Measurements from ENCODE around the gene STAT4.

The STAT4 gene, protein sequence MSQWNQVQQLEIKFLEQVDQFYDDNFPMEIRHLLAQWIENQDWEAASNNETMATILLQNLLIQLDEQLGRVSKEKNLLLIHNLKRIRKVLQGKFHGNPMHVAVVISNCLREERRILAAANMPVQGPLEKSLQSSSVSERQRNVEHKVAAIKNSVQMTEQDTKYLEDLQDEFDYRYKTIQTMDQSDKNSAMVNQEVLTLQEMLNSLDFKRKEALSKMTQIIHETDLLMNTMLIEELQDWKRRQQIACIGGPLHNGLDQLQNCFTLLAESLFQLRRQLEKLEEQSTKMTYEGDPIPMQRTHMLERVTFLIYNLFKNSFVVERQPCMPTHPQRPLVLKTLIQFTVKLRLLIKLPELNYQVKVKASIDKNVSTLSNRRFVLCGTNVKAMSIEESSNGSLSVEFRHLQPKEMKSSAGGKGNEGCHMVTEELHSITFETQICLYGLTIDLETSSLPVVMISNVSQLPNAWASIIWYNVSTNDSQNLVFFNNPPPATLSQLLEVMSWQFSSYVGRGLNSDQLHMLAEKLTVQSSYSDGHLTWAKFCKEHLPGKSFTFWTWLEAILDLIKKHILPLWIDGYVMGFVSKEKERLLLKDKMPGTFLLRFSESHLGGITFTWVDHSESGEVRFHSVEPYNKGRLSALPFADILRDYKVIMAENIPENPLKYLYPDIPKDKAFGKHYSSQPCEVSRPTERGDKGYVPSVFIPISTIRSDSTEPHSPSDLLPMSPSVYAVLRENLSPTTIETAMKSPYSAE
- 222 to 252 reads per million in 2 donors for total RNA-seq

DNA sequence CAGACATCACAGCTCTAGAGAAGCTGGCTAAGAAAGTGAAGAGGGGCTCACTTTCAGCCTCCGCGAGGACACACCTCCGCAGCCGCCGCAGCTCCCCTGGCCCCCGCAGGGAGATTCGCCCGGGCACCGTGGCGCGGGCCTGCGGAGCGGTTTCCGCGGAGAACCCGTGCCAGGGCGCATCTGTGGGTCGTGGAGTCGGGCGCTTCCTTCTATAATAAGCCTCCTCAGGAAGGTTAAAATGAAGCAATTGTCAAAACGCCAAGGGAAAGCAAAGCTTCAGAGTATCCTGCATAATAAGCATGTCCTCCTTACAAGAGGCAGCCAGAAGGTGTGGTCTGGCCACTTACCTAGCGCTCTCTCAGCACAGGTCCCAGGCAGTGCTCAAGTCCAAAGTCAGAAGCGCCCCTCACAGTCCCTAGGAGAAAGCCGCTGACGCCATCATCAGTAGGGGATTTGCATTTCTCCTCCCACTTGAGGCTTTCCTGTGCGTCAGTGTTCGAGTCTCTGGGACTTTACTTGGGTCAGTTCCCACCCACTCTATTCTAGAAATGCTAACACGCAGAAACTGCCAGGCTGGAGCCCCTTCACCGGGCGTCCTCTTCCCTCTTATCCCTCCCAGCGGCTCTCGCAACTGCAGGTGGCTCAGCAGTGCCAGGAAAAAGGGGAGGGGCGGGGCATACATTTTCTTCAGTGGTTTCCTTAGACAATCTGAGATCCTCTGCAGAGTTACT is at the start of gene STAT4:
Gene STAT4, minus strand, starts transcription at position 395 of the 731 bp plus-strand sequence. CDS start 2,791 bp downstream, outside the sequence.
- peak; percentile 75 for DNase-seq

DNA sequence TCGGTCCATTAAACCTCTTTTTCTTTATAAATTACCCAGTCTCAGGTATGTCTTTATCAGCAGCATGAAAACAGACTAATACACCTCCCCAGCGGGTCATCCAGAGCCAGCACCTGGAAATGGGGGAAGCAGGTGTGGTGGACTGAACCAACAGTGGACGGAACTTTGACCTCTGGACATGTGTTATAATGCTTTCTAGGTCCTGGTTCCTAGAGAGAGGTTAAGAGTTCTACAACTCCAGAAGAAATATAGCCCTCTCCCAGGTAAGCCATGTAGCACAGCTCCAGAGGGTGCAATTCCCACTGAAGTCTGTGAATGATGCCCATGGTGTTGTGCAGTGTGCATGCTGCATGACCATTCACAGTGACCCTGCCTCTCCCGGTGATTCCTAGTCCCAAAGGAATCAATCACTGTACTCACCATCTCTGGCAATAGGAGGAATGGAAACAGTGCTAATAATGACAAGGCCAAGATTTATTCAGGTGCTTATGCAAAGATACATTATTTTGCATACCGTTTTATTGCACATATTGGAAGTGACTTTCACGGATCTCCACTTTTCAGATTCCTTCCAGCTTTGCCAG is 49.2 kb upstream of the STAT4 start:
- no peak for DNase-seq

DNA sequence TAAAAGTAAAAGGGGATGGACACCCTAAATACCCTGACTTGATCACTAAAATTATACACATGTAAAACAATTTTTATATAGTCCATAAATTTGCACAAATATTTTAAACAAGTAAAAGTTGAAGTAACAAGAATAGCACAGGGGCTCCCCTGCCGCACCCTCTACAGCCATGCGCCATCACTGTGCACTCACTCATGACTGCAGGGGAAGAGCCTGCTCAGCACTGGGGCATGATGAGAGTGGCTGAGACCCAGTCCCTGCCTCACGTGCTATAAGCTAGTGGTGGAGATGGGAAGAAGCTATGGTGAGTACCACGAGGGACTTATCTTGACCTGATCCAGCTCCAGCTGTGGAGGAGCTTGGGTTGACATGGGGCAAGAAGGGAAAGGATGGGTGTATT is 47.5 kb upstream of the STAT4 start:
- DNase-seq, result no peak

DNA sequence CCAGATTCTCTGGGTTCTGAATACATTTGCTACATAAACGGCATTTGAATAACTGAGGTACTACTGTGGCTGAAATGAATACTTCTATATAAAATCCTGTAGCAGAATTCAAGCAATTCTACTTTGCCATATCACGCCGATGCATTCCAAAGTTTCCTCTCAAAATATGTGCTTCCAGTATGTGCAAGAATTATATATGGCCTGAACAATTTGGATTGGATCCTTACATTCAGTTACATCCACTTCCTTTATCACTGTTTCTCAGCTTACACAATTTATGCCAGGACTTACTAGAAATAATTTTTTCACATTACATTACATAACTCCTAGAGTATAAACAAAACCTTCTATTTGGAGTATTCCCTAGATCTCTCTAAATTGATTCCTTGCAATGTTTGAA is 46.3 kb upstream of the STAT4 start:
- DNase-seq, result no peak

DNA sequence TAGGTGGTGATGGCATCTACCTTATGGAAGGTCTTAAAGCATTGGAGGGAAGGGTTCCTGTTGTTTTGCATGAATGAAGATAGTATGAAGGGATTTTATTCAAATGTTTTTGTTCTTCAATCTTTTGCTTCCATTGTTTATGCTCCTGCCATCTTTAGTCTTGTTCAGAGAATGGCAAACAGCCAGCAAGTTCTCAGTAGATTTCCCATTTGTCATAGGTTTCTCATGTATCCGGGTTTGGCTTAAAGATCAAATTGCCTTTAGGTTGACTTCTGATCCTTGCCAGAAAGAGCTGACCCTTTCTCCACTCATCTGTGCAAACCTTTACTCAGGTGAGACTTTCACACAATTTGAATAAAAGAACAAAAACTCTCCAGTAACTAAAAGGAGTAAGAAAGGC is 44.2 kb upstream of the STAT4 start:
- no peak for DNase-seq

DNA sequence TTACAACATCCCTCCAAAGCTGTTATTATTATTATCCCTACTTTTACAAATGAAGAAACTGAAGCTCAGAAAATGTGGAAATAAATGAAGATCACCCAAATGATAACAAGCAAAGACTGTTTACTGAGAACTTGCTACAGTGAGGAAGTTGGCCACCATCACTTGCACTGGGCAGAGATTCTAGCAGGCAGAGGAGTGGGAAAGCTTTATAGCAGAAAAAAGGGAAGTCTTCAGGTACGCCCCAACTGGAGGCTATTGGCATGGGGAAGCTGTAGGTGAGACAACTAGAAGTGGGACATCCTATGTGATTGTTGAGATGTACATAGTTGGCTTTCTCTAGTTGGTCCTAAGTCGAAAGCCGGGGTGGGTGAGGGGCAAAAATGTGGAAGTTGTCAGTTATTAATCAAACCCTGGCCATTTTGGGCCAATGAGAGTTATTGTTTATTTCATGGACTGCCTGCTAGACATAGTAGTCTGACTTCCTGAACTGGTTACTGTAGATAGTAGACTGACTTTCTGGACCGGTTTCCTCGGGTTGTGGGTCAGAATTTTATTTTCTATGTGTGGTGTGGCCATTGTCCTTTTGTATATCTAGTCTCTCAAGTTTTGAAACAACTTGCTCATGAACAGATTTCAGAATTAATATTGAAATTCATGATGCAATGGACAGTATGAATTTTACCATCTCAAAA is 40.2 kb upstream of the STAT4 start:
- DNase-seq, result no peak

DNA sequence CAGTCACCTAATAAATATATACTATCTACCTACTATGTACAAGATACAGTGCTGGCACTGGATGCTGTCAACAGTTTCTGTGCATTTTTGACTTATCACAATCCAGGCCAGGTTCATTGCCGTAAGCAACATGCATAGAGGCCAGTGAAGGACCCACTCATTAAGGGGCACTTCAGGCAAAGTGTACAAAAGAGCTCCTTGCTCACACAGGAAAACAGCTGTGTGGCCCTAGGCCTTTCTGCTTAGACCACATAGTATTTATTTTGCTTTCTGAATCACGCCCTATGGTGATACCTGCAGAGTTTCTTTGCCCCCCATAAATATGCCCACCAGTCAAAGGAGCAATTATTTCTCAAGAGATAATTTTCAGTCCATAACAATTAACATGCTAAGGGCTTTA is 39.6 kb upstream of the STAT4 start:
- no peak for DNase-seq

DNA sequence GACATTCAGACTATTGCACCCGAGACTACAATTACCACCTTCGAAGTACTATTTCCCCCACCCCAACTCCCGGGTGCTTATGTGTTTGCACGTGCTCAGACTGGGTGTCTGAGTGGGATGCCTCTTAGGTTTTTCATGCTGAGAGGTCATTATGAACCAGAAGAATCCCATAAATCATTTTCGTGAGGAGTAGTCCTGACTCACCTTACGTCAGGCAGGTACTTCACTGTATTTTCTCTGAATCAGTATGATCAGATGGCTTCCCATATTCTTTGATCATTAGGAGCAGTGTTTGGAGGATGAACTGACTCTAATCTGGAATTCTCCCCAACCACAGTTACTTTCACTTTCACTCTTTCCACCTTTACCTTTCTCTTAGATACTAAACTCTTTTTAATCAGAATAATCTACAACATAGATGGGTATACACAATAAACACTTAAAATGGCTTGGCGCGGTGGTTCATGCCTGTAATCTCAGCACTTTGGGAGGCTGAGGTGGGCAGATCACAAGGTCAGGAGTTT is 38.4 kb upstream of the STAT4 start:
- no peak for DNase-seq

DNA sequence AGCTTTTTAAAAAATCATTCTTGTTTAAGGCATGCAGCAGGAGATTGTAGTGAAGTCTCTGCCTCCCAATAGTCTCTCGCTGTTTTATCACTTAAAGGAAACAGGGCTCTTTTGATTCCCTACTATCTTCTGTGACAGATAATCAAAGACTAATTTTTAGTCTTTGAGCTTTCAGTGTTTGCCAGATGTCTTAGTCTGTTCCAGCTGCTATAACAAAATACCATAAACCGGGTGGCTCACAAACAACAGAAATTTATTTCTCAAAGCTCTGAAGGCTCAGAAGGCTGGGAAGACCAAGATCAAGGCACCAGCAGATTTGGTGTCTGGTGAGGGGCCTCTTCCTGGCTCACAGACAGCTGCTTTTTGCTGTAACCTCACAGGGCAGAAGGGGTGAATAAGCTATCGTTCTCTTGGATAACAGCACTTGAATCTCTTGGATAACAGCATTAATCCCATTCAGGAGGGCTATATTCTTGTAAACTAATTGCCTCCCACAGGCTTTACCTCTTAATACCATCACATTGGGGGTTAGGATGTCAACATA is 37.8 kb upstream of the STAT4 start:
- no peak for DNase-seq

DNA sequence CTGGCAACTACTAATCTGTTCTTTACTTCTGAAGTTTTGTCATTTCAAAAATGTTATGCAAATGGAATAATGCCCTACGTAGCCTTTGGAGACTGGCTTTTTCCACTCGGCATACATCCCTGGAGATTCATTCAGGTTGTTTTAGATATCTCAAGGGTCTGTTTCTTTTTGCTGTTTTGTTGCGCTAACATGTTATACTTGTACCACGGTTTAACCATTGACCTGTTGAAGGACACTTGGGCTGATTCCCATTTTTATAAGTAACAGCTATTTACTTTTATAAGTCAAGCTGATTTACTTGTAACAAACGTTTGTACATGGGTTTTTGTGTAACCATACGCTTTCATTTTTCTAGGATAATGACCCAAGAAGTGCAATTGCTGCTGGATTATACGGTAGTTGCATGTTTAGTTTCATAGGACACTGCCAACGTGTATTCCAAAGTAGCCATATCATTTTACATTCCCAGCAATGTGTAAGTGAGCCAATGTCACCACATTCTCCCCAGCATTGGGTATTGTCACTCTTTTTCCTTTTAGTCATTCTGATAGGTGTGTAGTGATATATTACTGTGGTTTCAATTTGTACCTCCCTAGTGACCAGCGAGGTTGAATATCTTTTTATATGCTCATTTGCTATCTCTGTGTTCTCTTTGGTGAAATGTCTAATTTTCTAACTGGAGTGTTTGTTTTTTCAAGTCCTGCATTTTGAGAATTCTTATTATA is 36.5 kb upstream of the STAT4 start:
- DNase-seq, result no peak

DNA sequence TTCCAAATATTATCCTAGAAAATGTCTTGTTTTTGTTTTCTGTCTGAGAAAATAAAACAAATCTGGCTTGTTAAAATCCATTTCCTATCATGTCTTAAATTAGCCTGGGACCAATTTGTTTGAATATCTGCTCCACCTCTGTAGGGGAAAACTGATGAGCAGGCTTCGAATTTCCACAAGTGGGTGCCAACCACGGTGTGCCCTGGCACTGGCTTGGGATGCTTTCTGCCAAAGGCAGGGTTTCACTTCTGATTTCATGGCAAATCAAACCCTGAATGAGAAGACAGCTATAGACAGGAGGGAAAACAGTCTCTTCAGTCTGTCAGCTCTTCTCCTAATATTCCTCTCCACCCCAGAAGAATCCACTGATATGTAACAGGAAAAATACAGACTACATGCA is 33.7 kb upstream of the STAT4 start:
- DNase-seq, result no peak

DNA sequence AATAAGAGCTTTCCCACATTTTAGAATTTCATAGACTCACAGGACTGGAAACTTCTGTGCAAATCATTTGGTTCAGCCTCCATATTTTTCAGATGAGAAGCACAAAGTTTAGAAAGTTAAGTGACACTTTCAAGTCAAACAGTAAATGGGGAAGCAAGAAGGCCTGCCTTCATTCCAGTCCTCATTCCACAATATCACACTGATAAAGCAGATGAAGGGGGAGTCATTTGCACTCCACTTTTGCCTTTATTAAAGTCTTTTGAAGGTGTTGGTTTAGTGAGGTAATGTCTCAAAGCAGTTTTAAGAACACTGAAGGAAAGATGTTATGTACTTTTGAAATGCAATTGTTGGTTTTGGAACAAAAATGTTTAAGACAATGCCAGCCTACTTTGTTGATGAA is 32.7 kb upstream of the STAT4 start:
- no peak for DNase-seq

DNA sequence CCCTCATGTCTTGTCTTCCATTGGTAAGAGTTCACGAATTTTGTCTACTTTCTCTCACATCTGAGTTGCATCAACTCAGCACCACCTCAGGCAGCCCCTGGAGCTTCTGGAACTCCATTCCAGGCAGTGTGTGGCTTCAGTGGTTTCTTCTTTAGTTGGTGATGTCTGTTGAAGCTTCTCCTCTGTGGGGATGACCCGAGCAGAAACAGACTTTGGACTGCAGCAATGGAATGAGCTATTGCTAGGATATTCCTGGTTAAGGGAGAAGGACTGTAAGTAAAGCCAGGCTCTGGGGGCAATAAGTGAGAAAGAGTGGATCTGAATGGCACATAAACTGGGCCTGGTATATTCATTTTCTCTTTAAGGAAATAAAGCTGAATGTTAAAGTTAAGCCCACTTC is 32.3 kb upstream of the STAT4 start:
- no peak for DNase-seq

DNA sequence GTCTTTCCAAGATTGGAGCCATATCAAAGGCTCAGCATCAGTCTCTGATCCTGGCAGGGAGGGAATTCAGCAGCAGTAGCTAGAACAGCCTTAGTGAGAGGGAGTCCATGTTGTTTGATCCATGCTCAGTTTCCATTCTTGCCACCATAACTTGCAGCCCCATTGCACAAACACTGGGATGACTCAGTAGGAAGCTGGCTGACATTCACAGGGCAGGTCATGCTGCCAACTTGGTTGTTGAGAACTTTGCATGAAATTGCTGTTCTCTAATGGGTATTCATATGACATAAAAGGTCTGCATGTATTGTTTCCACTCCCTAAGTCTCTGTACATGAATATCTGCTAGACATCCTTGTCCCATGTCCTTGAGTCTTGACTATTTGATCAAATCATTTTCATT is 29.9 kb upstream of the STAT4 start:
- DNase-seq, result no peak

DNA sequence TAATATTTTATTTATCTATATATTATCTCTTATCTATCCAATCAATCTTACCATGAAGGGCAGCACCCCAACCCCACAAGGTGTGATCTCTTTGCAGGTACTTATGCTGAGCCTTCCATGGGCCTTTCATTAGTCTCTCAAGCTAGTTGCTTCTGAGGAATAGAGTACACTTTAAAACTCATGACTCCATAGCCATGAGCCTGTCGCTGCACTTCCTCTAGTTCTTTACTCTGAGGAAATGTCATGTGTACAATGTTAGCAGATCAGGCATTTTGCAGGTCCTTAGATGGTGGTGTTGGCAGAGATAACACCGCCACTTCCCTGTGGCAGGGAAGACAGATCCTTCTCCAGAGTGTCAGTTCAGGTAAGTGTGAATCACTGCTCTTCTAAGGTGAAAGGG is 29.5 kb upstream of the STAT4 start:
- no peak for DNase-seq

DNA sequence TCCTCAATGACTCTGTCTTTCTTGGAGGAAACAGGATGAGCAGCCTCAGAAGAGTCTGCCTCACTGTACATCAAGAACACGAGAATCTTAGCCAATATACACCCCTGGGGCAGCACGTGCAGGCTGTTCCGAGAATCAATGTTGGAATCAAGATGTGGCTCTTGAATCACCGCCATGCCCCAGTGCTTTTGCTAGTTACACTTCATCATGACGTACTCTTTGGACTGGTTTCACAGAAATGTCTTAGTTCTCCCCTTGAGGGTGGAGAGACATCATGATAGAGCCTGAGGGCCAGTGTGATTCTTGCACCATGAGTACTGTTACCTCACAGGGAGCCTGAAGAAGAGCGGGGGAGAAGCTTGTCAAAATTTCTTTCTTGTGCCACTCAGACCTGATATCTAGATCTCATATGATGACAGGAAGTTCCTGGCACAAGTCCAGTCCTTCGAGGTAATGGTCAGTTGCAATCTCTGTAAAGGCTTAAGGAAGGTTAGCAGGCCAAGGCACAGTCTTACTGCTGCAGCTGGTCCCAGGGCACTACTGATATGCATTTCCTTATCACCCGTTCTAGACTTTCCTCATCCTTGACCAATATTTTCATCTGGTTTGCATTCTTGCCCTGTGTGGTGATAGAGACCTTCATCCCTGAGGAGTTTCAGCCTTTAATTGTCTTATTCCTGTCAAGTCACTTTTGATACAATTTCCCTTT is 28.2 kb upstream of the STAT4 start:
- DNase-seq, result no peak

DNA sequence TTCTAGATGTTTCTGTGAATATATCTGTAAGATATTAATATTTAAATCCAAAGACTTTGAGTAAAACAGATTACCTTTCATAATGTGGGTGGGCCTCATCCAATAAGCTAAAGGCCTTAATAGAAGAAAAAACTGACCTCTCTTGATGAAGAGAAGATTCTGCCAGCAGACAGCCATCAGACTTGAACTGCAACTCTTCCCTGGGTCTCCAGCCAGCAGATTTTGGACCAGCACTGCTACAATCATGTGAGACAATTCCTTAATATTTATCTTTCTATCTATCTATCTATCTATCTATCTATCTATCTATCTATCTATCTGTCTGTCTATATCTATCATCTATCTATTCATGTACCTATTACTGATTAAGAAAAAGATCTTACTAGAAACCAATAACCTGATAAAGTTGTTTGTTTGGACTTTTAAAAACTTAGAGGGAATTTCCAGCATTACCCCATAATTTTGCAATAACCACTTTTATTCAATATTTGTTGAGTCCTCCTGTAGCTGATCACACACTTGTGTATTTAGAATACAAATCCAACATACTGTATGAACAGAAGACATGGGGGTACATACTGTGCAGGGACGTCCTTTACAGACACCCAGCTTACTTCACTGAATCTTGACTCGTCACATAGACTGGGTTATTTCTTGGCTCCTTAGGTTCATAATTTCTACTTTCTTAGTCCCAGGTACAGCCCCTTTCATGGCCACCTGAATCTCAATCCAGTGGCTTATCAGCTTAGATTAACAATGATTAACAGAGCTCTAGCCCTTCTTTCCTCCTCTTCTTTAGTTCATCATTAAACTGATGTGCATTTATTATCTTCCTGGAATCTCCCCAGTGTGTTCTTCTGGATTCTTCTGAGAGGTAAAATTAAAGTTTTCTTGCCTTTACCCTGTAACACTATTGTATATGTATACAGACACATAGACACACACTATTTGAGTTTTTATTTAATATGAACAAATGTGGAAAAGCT is 27.2 kb upstream of the STAT4 start:
- DNase-seq, result no peak

DNA sequence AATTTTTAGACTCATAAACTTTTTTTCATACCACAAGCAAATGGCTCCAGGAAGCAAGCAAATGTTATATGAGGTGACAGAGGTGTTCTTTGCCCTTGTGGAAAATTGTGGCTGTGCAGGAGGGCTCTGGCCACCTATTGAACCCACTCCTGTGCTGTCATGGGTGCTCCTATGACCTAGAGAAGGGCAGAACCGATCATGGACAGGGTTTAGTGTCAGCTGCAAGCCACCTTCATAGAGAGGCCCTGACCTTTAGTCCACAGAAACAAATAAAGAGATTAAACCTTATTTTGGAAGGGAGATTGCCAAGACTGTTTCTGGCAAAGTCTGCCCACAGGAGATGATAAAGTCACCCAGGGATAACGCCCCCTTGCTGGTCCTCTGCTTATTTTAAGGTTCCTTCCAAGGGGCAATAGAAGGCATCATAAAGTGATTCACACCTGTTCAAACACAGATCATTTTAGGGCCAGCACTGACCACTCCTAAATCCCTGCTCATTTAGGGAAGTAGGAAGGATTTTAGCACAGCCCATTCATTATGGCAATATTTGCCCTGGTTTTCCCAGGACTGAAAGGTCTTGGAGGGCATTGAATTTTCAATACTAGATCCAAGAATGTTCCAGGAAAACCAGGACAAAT is 26.1 kb upstream of the STAT4 start:
- DNase-seq, result no peak

DNA sequence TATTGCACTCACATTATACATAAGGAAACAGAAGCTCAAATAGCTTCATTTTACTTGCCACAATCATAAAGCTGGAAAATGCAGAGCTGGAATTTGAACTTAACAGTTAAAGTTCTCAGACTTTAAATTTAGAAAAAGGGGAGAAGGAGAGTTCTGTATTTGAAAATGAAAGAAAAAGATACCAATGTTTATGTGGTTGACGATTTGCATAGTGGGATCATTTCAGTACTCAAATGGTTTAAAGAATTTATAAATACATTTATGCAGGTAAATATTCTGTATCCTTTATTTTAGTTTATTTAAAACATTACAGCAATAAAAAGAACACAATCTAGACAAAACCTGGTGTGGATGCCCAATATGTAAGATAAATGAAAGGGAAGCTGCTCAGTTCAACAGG is 25.5 kb upstream of the STAT4 start:
- DNase-seq, result no peak
